NCI-H1092 treated with DMSO at 0.1 percent for 48 hours (cell line): ENCODE measurements around the gene KRTAP10-2.
"Not testable (repeated sequence)": the region's sequence is repeated elsewhere in the genome, so short reads cannot be mapped to it uniquely, and the experiment has no call there.

Source experiments
- DNase-seq: peaks from one replicate; lab custom pipeline; 2025; lab: John Stamatoyannopoulos, UW

KRTAP10-2 gene

GRCh38 chr21:44566403-44566802, 15.1 kb upstream of the KRTAP10-2 start:
- DNase-seq, result no peak

GRCh38 chr21:44564886-44565598, 13.7 kb upstream of the KRTAP10-2 start:
- DNase-seq, result no peak

GRCh38 chr21:44564099-44564498, 12.8 kb upstream of the KRTAP10-2 start:
- DNase-seq, result no peak

GRCh38 chr21:44558695-44559094, 7.4 kb upstream of the KRTAP10-2 start, which contains the start of gene KRTAP10-3:
Gene KRTAP10-3 (minus strand): TSS chr21:44558795. CDS start chr21:44558715, 80 bp downstream.
- no peak for DNase-seq

GRCh38 chr21:44558329-44558675, 7.0 kb upstream of the KRTAP10-2 start:
- DNase-seq, result not testable (repeated sequence)

GRCh38 chr21:44557491-44558328, 6.4 kb upstream of the KRTAP10-2 start:
- no peak for DNase-seq

GRCh38 chr21:44556879-44557278, 5.6 kb upstream of the KRTAP10-2 start:
- DNase-seq, result peak; percentile 37

GRCh38 chr21:44555200-44555875, 4.0 kb upstream of the KRTAP10-2 start:
- DNase-seq, result no peak

GRCh38 chr21:44552681-44553080, 1.4 kb upstream of the KRTAP10-2 start:
- DNase-seq, result no peak

- DNase-seq, result no peak
Measured at GRCh38 chr21:44552136-44552535, 831 bp upstream of the KRTAP10-2 start.

- DNase-seq, result no peak
Measured at GRCh38 chr21:44550807-44551206, 498 bp downstream of the KRTAP10-2 start.

- not testable (repeated sequence) for DNase-seq
Measured at GRCh38 chr21:44550285-44550684, 1.0 kb downstream of the KRTAP10-2 start.

- no peak for DNase-seq
Measured at GRCh38 chr21:44549525-44550211, 1.6 kb downstream of the KRTAP10-2 start.

- no peak for DNase-seq
Measured at GRCh38 chr21:44548922-44549321, 2.4 kb downstream of the KRTAP10-2 start.

GRCh38 chr21:44548381-44548780, 2.9 kb downstream of the KRTAP10-2 start:
- no peak for DNase-seq

GRCh38 chr21:44547656-44548331, 3.5 kb downstream of the KRTAP10-2 start:
- DNase-seq, result no peak

- no peak for DNase-seq
Measured at GRCh38 chr21:44544566-44544965, 6.7 kb downstream of the KRTAP10-2 start.

- DNase-seq, result no peak
Measured at GRCh38 chr21:44542716-44543115, 8.6 kb downstream of the KRTAP10-2 start.

GRCh38 chr21:44540741-44541288, 10.5 kb downstream of the KRTAP10-2 start:
- DNase-seq, result no peak

- no peak for DNase-seq
Measured at GRCh38 chr21:44539991-44540666, 11.2 kb downstream of the KRTAP10-2 start, which contains the start of gene KRTAP10-1. Gene KRTAP10-1 (minus strand): TSS chr21:44540195. CDS start chr21:44540150, 45 bp downstream.
